ENCODE data around the gene MIA2.
"Not testable (repeated sequence)": the region's sequence is repeated elsewhere in the genome, so short reads cannot be mapped to it uniquely, and the experiment has no call there.

The MIA2 gene

GRCh38 chr14:39267608-39268005, 33.9 kb downstream of the MIA2 start:
- DNase-seq, result no peak

DNA sequence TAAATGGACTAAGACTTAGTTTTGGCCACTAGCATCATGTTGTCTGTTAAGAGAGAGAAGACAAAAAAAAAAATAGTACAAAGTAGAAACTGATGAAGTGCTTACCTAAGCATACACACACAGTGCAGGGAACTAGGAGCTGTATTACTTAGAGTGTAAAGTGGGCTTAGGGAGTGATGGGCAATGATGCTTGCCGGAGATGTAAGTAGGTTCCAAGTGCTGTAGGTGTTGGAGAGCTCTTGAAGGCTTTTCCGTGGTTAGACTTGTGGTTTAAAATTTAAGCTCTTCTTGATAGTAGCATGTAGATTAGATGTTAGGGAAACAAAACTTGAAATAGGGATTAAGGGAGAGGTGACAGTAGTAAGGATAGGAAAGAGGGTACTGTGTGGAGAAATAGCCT, 34.7 kb downstream of the MIA2 start:
- DNase-seq, result no peak

GRCh38 chr14:39272918-39273317, 39.2 kb downstream of the MIA2 start:
- no peak for DNase-seq

- DNase-seq, result no peak
Measured at GRCh38 chr14:39275395-39275794, 41.7 kb downstream of the MIA2 start.

- no peak for DNase-seq
Measured at GRCh38 chr14:39276005-39276404, 42.3 kb downstream of the MIA2 start.

DNA sequence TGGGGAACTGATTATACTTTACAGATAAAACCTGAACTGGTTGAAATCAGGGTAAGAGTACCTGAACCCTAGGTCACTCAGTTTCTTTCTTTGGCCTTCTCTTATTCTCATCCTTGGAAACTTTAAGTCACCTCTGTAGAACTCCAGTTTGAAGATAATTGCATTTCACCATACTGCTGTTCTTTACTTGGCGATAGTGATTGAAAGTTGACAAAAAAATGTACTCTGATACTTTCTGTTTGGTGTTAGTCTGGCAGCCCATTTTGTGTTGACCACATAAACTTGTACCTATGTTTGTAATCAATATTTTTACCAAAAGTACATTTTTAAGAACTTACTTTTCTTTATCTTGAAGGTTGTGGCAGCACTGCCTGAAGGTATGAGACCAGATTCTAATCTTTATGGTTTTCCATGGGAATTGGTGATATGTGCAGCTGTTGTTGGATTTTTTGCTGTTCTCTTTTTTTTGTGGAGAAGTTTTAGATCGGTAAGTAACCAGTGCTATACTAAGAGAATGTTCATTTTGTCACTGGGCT, 42.9 kb downstream of the MIA2 start:
- no peak for DNase-seq

GRCh38 chr14:39279515-39279914, 45.8 kb downstream of the MIA2 start:
- DNase-seq, result no peak

DNA sequence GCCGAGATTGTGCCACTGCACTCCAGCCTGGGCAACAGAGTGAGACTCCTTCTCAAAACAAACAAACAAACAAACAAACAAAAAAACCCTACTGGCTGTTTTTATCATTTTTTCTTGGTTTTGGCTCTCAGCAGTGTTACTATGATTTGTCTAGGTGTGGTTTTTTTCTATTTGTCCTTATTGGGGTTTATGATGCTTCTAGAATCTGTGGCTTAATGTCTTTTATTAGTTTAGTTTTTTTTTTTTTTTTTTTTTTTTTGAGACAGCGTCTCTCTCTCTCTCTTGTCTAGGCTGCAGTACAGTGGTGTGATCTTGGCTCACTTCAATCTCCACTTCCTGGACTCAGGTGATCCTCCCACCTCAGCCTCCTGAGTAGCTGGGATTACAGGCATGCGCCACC, 47.0 kb downstream of the MIA2 start:
- not testable (repeated sequence) for DNase-seq

GRCh38 chr14:39289523-39289922, 55.8 kb downstream of the MIA2 start:
- no peak for DNase-seq

DNA sequence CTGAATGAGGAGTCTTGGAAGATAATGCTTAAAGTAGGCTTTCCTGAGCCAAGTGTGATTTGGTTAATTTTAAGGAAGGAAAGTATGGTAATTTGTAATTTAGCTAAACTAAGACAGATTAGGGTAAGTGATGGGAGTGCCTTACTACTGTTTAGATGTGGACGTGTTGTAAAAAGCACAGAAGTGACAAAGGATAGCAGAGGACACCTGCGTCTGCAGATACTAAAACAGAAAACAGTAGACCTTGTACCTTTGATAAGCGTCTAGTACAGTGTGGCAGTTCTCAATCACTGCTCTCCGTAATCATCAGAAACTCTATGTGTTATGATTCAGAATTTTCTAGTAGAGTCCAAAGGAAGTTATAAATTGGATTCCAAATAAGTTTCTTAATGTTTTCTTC, 58.0 kb downstream of the MIA2 start:
- DNase-seq, result no peak

DNA sequence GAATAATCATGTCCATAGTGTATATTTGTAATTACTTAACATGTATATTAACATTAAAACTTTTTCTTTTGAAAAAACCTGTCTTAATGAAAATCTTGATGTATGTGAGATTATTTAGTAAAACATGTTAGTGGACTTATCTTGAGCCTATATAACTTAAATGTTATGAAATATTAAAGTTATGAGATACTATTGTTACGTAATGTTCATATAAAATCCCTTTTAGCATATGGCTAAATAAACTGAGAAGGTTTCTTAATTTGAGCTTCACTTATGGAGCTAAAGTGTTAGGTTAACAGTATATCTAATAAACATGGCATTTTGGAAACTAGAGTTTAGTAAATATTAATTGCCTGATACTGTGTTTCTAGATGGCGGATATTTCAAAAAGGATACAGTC, 59.9 kb downstream of the MIA2 start:
- no peak for DNase-seq

DNA sequence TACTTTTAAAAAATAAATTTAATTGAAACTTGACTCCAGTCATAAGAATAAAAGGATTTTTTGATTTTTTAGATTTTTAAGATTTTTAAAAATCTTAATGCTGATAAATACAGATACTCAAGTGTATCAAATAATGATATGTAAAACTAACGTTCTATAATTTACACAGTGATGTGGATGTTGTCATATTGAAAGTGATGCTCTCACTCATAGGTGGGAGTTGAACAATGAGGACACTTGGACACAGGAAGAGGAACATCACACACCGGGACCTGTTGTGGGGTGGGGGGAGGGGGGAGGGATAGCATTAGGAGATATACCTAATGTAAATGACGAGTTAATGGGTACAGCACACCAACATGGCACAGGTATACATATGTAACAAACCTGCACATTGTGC, 66.7 kb downstream of the MIA2 start:
- DNase-seq, result not testable (repeated sequence)

- DNase-seq, result no peak
Measured at GRCh38 chr14:39302124-39302810, 68.6 kb downstream of the MIA2 start.

DNA sequence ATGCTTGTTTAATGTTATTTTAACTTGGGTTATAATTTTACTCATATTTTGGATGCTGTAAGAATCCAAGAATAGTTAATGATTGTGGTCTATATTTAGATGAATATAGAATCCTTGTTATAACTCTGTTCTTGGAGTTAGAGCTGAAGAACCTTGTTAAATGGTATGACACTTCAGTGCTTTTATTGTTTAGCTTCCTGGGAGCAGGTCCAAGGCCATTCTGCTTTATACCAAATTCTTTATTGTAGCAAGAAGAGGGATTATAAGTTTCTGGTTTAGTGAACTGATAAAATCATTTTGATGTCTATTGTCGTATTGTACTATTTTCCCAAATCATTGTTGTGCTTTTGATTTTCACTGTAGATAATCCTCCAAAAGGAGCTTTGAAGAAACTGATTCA, 69.4 kb downstream of the MIA2 start:
- no peak for DNase-seq

DNA sequence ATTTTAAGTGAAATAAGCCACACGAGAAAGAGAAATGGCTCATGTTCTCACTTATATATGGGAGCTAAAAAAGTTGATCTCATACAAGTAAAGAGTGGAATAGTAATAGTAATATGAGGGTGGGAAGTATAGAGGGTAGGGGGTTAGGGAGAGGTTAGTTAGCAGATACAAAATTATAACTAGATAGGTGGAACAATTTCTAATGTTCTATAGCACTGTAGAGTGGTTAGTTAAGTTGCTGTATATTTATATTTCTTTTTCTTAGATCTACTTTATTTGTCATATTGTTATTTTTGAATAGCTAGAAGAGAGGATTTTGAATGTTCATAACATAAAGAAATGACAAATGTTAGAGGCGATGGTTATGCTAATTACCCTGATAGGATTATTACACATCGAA, 74.1 kb downstream of the MIA2 start:
- DNase-seq, result no peak

- no peak for DNase-seq
Measured at GRCh38 chr14:39310051-39310450, 76.3 kb downstream of the MIA2 start.

DNA sequence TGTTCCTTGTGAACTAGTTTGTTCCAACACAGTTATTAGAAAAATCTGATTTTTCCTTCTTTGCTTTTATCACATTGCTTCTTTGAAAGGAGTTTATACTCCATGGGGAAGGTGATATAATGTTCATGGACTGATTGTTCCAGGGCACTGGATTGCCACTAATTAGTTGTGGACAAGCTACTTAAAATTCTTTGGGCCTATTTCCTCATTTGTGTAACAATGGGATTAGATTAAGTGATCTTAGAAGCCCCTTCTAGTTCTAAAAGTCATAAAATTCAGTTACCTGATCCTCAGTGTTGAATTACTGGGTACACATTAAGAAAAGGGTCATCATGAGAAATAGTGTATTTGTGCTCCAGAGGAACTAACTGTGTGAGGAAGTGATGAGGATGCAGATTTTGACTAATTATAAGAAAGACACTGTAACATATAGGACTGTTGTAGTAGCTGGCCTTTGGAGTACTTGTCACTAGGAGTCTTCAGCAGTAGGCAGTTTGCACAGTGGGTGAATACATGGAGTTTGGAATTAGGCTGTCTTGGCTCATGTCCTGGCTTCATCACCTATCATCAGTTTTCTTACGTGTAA, 82.2 kb downstream of the MIA2 start:
- no peak for DNase-seq

DNA sequence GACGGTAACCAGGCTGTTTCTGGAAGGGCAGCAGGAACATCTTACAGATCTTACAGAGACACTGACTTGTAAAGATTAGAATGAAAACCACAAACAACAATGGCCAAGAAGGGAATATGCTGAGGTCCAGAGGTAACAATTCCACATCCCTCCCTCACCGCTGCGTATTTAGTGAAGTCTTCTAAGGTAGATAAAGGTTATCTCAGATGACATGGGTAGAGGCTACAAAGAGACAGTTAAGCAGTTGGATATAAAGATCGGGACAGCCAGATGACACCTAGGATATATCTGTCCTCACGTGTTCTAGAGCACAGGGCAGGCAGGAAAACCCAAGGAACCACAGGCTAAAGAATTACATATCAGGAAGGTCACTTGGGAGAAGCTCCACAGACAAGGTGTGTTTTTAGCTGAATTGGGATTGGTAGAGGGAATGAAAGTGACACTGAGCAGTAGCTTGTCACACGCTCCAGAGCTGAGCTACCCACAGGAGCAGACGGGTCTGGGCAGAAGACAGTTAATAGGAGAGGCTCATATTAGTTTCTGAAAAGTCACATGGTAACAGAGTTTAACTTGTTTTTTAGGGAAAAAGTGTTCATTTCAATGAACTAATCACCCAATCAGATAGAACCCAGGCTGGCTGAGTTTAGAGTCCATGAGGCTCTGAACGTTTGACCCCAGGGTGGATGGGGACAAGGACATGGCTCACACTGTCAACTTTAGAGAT, 83.3 kb downstream of the MIA2 start:
- no peak for DNase-seq

- no peak for DNase-seq
Measured at GRCh38 chr14:39318574-39318973, 84.9 kb downstream of the MIA2 start.

DNA sequence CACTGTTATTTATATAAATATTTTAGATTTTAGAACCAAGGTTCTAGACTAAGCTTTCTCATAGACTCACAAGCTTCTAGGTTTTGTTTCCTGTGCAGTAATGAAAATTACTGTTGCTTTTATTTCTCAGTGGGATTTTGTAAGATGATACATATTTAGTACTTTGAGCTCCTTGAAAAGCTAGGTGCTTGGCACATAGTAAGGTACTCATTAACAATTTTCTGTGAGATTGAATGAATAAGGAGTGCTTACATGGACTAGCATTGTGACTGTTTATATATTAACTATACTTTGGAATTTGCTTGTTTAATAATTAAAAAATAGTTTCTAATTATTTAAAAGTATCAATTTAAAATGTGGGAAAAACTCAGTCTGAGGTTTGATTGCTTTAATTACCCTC, 85.7 kb downstream of the MIA2 start:
- DNase-seq, result no peak

GRCh38 chr14:39320318-39320717, 86.6 kb downstream of the MIA2 start:
- DNase-seq, result no peak

- DNase-seq, result no peak
Measured at GRCh38 chr14:39322807-39323206, 89.1 kb downstream of the MIA2 start.

GRCh38 chr14:39324097-39324496, 90.4 kb downstream of the MIA2 start:
- no peak for DNase-seq

GRCh38 chr14:39339003-39339402, 105.3 kb downstream of the MIA2 start:
- DNase-seq, result no peak

Data from inflammatory macrophage treated with lipopolysaccharide for 4 hours (primary cell).